ENCODE measurements around the gene IGFL2.

The IGFL2 gene

DNA sequence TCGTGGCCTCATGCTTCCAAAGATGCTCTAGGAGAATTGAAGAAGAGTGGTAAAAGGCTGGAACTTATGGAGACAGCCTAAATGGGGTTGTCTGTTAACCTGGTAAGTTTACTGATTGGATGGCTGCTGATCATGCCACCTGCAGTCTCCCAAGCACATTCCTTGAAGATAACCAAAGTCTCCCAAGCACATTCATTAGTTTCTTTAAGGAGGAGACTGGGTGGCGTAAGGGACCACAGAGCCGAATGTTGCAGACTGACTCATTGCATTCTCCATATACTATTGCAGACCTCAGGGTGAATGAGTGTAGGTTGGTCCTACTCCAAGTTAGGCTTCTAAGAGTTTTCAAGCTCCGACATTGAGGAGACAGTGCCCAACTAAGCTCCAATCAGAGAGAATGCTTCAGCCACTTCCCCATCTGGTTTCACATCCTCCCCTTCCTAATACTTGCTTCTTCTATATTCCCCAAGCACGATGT, 23.4 kb upstream of the IGFL2 start, which contains the start of gene IGFL3:
IGFL3 (minus strand) TSS at position 51 of the 478 bp plus-strand sequence; CDS start at position 12, 39 bp downstream.
- no peaks in the 10 kb centered on the region for H3K36me3 Mint-ChIP-seq (ENCODE audit: low read depth)

DNA sequence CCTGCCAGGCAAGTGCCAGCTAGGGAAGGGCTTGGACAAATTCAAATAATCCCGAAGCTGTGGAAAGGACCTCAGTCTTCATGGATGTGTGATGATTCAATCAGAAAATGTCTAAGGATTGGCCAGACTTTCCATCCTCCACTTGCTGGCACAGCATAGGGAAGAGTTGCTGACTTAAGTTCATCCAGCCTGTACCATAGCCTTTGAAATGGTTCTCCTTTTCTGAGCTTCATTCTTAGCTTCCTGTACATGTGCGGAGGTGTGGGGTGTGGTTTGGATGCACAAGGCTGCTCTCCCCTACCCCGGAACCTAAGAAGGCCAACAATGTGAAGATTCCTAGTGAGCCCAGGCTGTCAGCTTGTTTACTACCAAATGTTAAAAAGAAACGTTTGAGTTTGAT, 22.6 kb upstream of the IGFL2 start:
- H3K36me3 Mint-ChIP-seq (ENCODE audit: low read depth): no peaks in the 10 kb centered on the region
- no peak for TF ChIP-seq CTCF (IDR thresholded peaks at IDR 0.05; ENCODE audit: unreplicated experiment in 3 of 3)
- peaks cover 11% of the 10 kb centered on the region for H3K27me3 Mint-ChIP-seq (ENCODE audit: low read depth)
- no peaks in the 10 kb centered on the region for H3K4me1 Mint-ChIP-seq
- no peak overlapping the region for H3K4me3 Mint-ChIP-seq
- peaks cover 4% of the 10 kb centered on the region for H3K9me3 Mint-ChIP-seq
- H3K27ac Mint-ChIP-seq: no peak overlapping the region

More for the DNA sequence above, 23.4 kb upstream of the IGFL2 start, which contains the start of gene IGFL3:
- peaks cover 6% of the 10 kb centered on the region for H3K9me3 Mint-ChIP-seq
- TF ChIP-seq CTCF (IDR thresholded peaks at IDR 0.05; ENCODE audit: unreplicated experiment in 3 of 3): no peak
- H3K4me1 Mint-ChIP-seq: no peaks in the 10 kb centered on the region
- peak within 1 kb of the TSS in 1 of 3 experiments; percentile 64 for H3K27ac Mint-ChIP-seq
- H3K27me3 Mint-ChIP-seq (ENCODE audit: low read depth): peaks cover 11% of the 10 kb centered on the region
- H3K4me3 Mint-ChIP-seq: no peak within 1 kb of the TSS

- Mint-ChIP-seq H3K4me1 (no peaks in the 10 kb centered on the region), H3K27ac (no peak overlapping the region), H3K4me3 (no peak overlapping the region), H3K36me3 (ENCODE audit: low read depth) (no peaks in the 10 kb centered on the region), H3K9me3 (peaks cover 4% of the 10 kb centered on the region), H3K27me3 (ENCODE audit: low read depth) (peaks cover 9% of the 10 kb centered on the region)
- no peak for TF ChIP-seq CTCF (IDR thresholded peaks at IDR 0.05; ENCODE audit: unreplicated experiment in 3 of 3)
Observed at GRCh38 chr19:46126086-46126580, 21.9 kb upstream of the IGFL2 start.

DNA sequence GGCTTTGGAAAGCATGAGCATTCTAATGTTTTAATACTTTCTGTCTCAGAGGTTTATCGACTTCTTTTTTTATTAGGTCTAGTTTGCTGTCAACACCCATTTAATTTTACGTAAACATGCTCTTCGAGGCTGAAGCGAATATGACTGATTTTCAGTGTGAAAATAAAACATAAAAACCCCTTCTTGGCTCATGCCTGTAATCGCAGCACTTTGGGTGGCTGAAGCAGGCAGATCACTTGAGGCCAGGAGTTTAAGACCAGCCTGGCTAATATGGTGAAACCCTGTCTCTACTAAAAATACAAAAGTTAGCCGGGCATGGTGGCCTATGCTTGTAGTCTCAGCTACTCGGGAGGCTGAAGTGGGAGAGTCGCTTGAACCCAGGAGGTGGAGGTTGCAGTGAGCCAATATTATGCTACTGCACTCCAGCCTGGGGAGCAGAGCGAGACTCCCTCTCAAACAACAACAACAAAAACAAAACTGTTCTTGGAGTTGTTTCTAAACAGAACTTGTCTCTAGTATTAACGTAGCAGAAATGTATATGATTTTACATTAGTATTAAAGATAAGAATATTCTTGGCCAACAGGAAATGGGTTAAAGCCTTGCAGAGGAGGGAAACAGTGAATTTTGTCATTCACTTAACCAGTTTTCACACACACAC, 16.4 kb upstream of the IGFL2 start:
- Mint-ChIP-seq H3K27me3 (ENCODE audit: low read depth) (peaks cover 5% of the 10 kb centered on the region), H3K4me3 (peak overlapping the region in 1 of 3 experiments; percentile 68), H3K9me3 (peaks cover 4% of the 10 kb centered on the region), H3K4me1 (peaks cover 31% of the 10 kb centered on the region), H3K36me3 (ENCODE audit: low read depth) (peaks cover 4% of the 10 kb centered on the region), H3K27ac (peak overlapping the region; percentile 80 to 93 (median 93))
- no peak for TF ChIP-seq CTCF (IDR thresholded peaks at IDR 0.05; ENCODE audit: unreplicated experiment in 3 of 3)

DNA sequence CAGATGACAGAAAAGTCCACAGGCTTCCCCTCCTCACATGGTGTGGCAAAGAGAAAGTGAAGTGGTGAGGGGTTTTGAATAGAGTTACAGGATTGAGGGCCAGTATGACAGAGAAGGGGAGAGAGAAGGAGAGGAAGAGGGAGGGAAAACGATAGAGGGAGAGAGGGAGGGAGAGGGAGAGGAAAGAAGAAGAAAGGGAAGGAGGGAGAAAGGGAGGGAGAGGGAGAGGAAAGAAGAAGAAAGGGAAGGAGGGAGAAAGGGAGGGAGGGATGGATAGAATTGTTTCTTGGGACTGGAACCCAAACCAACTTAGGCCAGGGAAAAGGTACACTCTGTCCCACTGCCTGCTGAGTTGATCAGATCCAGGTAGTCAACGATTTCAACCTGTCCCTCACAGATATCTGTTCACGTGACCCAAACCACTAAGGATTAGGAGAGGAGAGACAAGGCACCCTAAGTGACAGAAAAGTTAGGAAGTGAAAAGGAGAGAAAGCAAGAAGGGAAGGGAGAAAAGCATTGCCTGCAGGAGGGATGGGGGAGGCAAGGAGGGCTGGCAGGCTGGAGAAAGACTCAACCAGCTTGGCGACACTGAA, 15.4 kb upstream of the IGFL2 start:
- no peak for TF ChIP-seq CTCF (IDR thresholded peaks at IDR 0.05; ENCODE audit: unreplicated experiment in 3 of 3)
- peak overlapping the region; percentile 4 to 68 (median 49) for H3K4me3 Mint-ChIP-seq
- peaks cover 4% of the 10 kb centered on the region for H3K9me3 Mint-ChIP-seq
- H3K36me3 Mint-ChIP-seq (ENCODE audit: low read depth): peaks cover 4% of the 10 kb centered on the region
- H3K27me3 Mint-ChIP-seq (ENCODE audit: low read depth): peaks cover 9% of the 10 kb centered on the region
- H3K4me1 Mint-ChIP-seq: peaks cover 31% of the 10 kb centered on the region
- H3K27ac Mint-ChIP-seq: peak overlapping the region; percentile 80 to 93 (median 93)
